SHP77 (cell line): ENCODE data around the gene CDH12.
"Not testable (repeated sequence)": the region's sequence is repeated elsewhere in the genome, so short reads cannot be mapped to it uniquely, and the experiment has no call there.

Experiments
- DNase-seq, 2 experiments: peaks; one replicate each; lab custom pipeline; 2025; lab: John Stamatoyannopoulos, UW

The CDH12 gene

GRCh38 chr5:22432905-22433304 is 420.2 kb downstream of the CDH12 start:
- no peak for DNase-seq

- no peak for DNase-seq
These were observed 421.3 kb downstream of the CDH12 start for GRCh38 chr5:22431840-22432239.

GRCh38 chr5:22431406-22431805 is 421.7 kb downstream of the CDH12 start:
- DNase-seq, result peak; percentile 35 to 47

- no peak for DNase-seq
These were observed 441.4 kb downstream of the CDH12 start for GRCh38 chr5:22411554-22412349.

- DNase-seq, result no peak
These were observed 461.2 kb downstream of the CDH12 start for GRCh38 chr5:22391956-22392355.

GRCh38 chr5:22390888-22391287 is 462.3 kb downstream of the CDH12 start:
- no peak for DNase-seq

GRCh38 chr5:22372826-22373660 is 480.1 kb downstream of the CDH12 start:
- DNase-seq, result no peak

GRCh38 chr5:22372376-22372775 is 480.8 kb downstream of the CDH12 start:
- DNase-seq, result no peak

GRCh38 chr5:22354956-22355355 is 498.2 kb downstream of the CDH12 start:
- peak; percentile 42 to 49 for DNase-seq

- DNase-seq, result no peak
These were observed 500.7 kb downstream of the CDH12 start for GRCh38 chr5:22352493-22352892.

GRCh38 chr5:22351178-22351577 is 502.0 kb downstream of the CDH12 start:
- DNase-seq, result no peak

- no peak for DNase-seq
These were observed 505.1 kb downstream of the CDH12 start for GRCh38 chr5:22348027-22348426.

- no peak for DNase-seq
These were observed 509.1 kb downstream of the CDH12 start for GRCh38 chr5:22344000-22344399.

- no peak for DNase-seq
These were observed 511.7 kb downstream of the CDH12 start for GRCh38 chr5:22341406-22341805.

- not testable (repeated sequence) for DNase-seq
These were observed 520.2 kb downstream of the CDH12 start for GRCh38 chr5:22332949-22333348.

GRCh38 chr5:22329683-22330082 is 523.5 kb downstream of the CDH12 start:
- no peak for DNase-seq

GRCh38 chr5:22319798-22320197 is 533.3 kb downstream of the CDH12 start:
- no peak for DNase-seq

- DNase-seq, result no peak
These were observed 536.9 kb downstream of the CDH12 start for GRCh38 chr5:22316294-22316693.

GRCh38 chr5:22315052-22315451 is 538.1 kb downstream of the CDH12 start:
- not testable (repeated sequence) for DNase-seq

GRCh38 chr5:22314548-22314947 is 538.6 kb downstream of the CDH12 start:
- DNase-seq, result no peak

GRCh38 chr5:22306011-22306410 is 547.1 kb downstream of the CDH12 start:
- no peak for DNase-seq

- no peak for DNase-seq
These were observed 557.3 kb downstream of the CDH12 start for GRCh38 chr5:22295832-22296231.

GRCh38 chr5:22293147-22293546 is 560.0 kb downstream of the CDH12 start:
- DNase-seq, result no peak
